Mucosa of rectum (tissue), 2 donors: Measurements from ENCODE around the gene ACTR6.
"Not testable (repeated sequence)": the region's sequence is repeated elsewhere in the genome, so short reads cannot be mapped to it uniquely, and the experiment has no call there.

Source experiments
- H3K27ac ChIP-seq, 2 donors: one replicate each; pipeline ENCODE4 v1.7.0; 2013; ENCODE audit warnings: inconsistent platforms in 2 of 2, low read depth in 2 of 2, low read length in 2 of 2
- H3K27me3 ChIP-seq, 2 donors: one replicate each; pipeline ENCODE4 v1.7.0; 2013; ENCODE audit warnings: low read length in 2 of 2; ENCODE audit not compliant: control insufficient read depth in 2 of 2, insufficient read depth in 2 of 2
- H3K36me3 ChIP-seq, 2 donors: one replicate each; pipeline ENCODE4 v1.7.0; 2013; ENCODE audit warnings: low read length in 2 of 2; ENCODE audit not compliant: control insufficient read depth in 2 of 2, insufficient read depth in 2 of 2
- H3K4me1 ChIP-seq, 2 donors: one replicate each; pipeline ENCODE4 v1.7.0; 2013; ENCODE audit warnings: low read length in 2 of 2, mild to moderate bottlenecking in 1 of 2; ENCODE audit not compliant: control insufficient read depth in 2 of 2, insufficient read depth in 2 of 2
- H3K4me3 ChIP-seq, 2 donors: one replicate each; pipeline ENCODE4 v1.7.0; 2013; ENCODE audit warnings: low read length in 2 of 2
- H3K9ac ChIP-seq, 2 donors: one replicate each; pipeline ENCODE4 v1.7.0; 2013; ENCODE audit warnings: low read length in 2 of 2, low read depth in 1 of 2, mild to moderate bottlenecking in 1 of 2
- H3K9me3 ChIP-seq, 2 donors: one replicate each; pipeline ENCODE4 v1.7.0; 2013; ENCODE audit warnings: low read length in 2 of 2; ENCODE audit not compliant: control insufficient read depth in 2 of 2
- donor health status: healthy.
- donor health status: Normal muscosa, but diverticular disease.

ACTR6 gene

GRCh38 chr12:100164153-100164704 lies 36.4 kb upstream of the ACTR6 start:
- peak overlapping the region; percentile 47 to 60 for H3K9ac ChIP-seq
- H3K4me3 ChIP-seq = peak overlapping the region; percentile 60 to 67
- no peaks in the 10 kb centered on the region for H3K9me3 ChIP-seq
- peaks cover 6 to 15% of the 10 kb centered on the region in 2 donors for H3K4me1 ChIP-seq
- peak overlapping the region; percentile 79 to 83 for H3K27ac ChIP-seq
- no peaks in the 10 kb centered on the region for H3K36me3 ChIP-seq
- H3K27me3 ChIP-seq = no peaks in the 10 kb centered on the region

GRCh38 chr12:100165356-100165755 lies 35.3 kb upstream of the ACTR6 start:
- H3K27me3 ChIP-seq = no peaks in the 10 kb centered on the region

GRCh38 chr12:100166232-100166631 lies 34.4 kb upstream of the ACTR6 start:
- Histone ChIP-seq H3K36me3 (no peaks in the 10 kb centered on the region), H3K4me1 (peaks cover 6 to 15% of the 10 kb centered on the region in 2 donors), H3K9ac (no peak overlapping the region), H3K4me3 (no peak overlapping the region), H3K9me3 (no peaks in the 10 kb centered on the region), H3K27me3 (no peaks in the 10 kb centered on the region), H3K27ac (no peak overlapping the region)

More at GRCh38 chr12:100165356-100165755, 35.3 kb upstream of the ACTR6 start:
- Histone ChIP-seq H3K27ac (no peak overlapping the region), H3K36me3 (no peaks in the 10 kb centered on the region), H3K9ac (no peak overlapping the region), H3K9me3 (no peaks in the 10 kb centered on the region), H3K4me1 (peaks cover 6 to 15% of the 10 kb centered on the region in 2 donors), H3K4me3 (no peak overlapping the region)

GRCh38 chr12:100168562-100168961 lies 32.1 kb upstream of the ACTR6 start:
- H3K27me3 ChIP-seq = no peaks in the 10 kb centered on the region
- H3K9me3 ChIP-seq = no peaks in the 10 kb centered on the region
- peaks cover 6 to 11% of the 10 kb centered on the region in 2 donors for H3K4me1 ChIP-seq
- no peak overlapping the region for H3K4me3 ChIP-seq
- peaks cover 6 to 7% of the 10 kb centered on the region in 2 donors for H3K36me3 ChIP-seq
- no peak overlapping the region for H3K9ac ChIP-seq
- H3K27ac ChIP-seq = no peak overlapping the region

- H3K9ac ChIP-seq = no peak overlapping the region
- H3K4me3 ChIP-seq = no peak overlapping the region
- H3K4me1 ChIP-seq = peaks cover 3% of the 10 kb centered on the region in 2 donors
- H3K27me3 ChIP-seq = no peaks in the 10 kb centered on the region
- H3K9me3 ChIP-seq = no peaks in the 10 kb centered on the region
- H3K27ac ChIP-seq = no peak overlapping the region
- H3K36me3 ChIP-seq = peaks cover 6 to 7% of the 10 kb centered on the region in 2 donors
These were observed 31.3 kb upstream of the ACTR6 start for GRCh38 chr12:100169345-100169744.

- H3K9ac ChIP-seq = no peak overlapping the region
- no peaks in the 10 kb centered on the region for H3K27me3 ChIP-seq
- no peaks in the 10 kb centered on the region for H3K4me1 ChIP-seq
- H3K27ac ChIP-seq = no peak overlapping the region
- H3K4me3 ChIP-seq = no peak overlapping the region
- H3K36me3 ChIP-seq = peaks cover 6 to 7% of the 10 kb centered on the region in 2 donors
- H3K9me3 ChIP-seq = no peaks in the 10 kb centered on the region
These were observed 30.2 kb upstream of the ACTR6 start for GRCh38 chr12:100170313-100170858.

GRCh38 chr12:100171248-100171647 lies 29.4 kb upstream of the ACTR6 start:
- Histone ChIP-seq H3K9me3 (no peaks in the 10 kb centered on the region), H3K27me3 (no peaks in the 10 kb centered on the region), H3K4me3 (no peak overlapping the region), H3K27ac (no peak overlapping the region), H3K4me1 (no peaks in the 10 kb centered on the region), H3K9ac (no peak overlapping the region), H3K36me3 (peaks cover 6 to 7% of the 10 kb centered on the region in 2 donors)

GRCh38 chr12:100173111-100173510 lies 27.5 kb upstream of the ACTR6 start:
- H3K4me3 ChIP-seq = no peak overlapping the region
- no peaks in the 10 kb centered on the region for H3K9me3 ChIP-seq
- no peaks in the 10 kb centered on the region for H3K27me3 ChIP-seq
- H3K36me3 ChIP-seq = peaks cover 6 to 7% of the 10 kb centered on the region in 2 donors
- no peak overlapping the region for H3K9ac ChIP-seq
- no peak overlapping the region for H3K27ac ChIP-seq
- H3K4me1 ChIP-seq = no peaks in the 10 kb centered on the region

GRCh38 chr12:100174495-100174894 lies 26.1 kb upstream of the ACTR6 start:
- no peaks in the 10 kb centered on the region for H3K27me3 ChIP-seq
- no peaks in the 10 kb centered on the region for H3K4me1 ChIP-seq
- no peak overlapping the region for H3K4me3 ChIP-seq
- no peak overlapping the region for H3K9ac ChIP-seq
- H3K36me3 ChIP-seq = peaks cover 11% of the 10 kb centered on the region in 2 donors
- H3K27ac ChIP-seq = no peak overlapping the region
- H3K9me3 ChIP-seq = no peaks in the 10 kb centered on the region

GRCh38 chr12:100176493-100176892 lies 24.1 kb upstream of the ACTR6 start:
- not testable (repeated sequence) for H3K27me3 ChIP-seq, H3K4me1 ChIP-seq, H3K9me3 ChIP-seq, H3K9ac ChIP-seq, H3K27ac ChIP-seq, H3K4me3 ChIP-seq
- H3K36me3 ChIP-seq = peaks cover 11 to 14% of the 10 kb centered on the region in 2 donors
